Endodermal cell (in vitro differentiated cells): ENCODE measurements around the gene KRTAP5-8. TPM values are rescaled to one million over a fixed set of nuclear protein-coding genes. Genes with fewer than 3 reads are reported as not detected.

Experiments
- DNase-seq: peaks from one replicate; pipeline ENCODE4 v3.0.0-alpha.2; 2017
- H3K27ac ChIP-seq: 2 replicates; pipeline ENCODE4 v1.5.1; 2013; ENCODE audit warnings: mild to moderate bottlenecking, low read depth, low read length, moderate library complexity
- H3K27me3 ChIP-seq: 2 replicates; pipeline ENCODE4 v1.6.1; 2013; ENCODE audit warnings: mild to moderate bottlenecking, low read length, moderate library complexity; ENCODE audit not compliant: insufficient read depth, control insufficient read depth, poor library complexity, severe bottlenecking
- H3K36me3 ChIP-seq: 2 replicates; pipeline ENCODE4 v1.7.0; 2013; ENCODE audit warnings: mild to moderate bottlenecking, low read length, moderate library complexity; ENCODE audit not compliant: control insufficient read depth, insufficient read depth
- H3K4me1 ChIP-seq: one replicate; pipeline ENCODE4 v1.7.0; 2013; ENCODE audit warnings: low read length; ENCODE audit not compliant: control insufficient read depth, insufficient read depth
- H3K4me3 ChIP-seq: 2 replicates; pipeline ENCODE4 v1.5.1; 2013; ENCODE audit warnings: mild to moderate bottlenecking, low read length, moderate library complexity
- H3K9ac ChIP-seq: 2 replicates; pipeline ENCODE4 v1.6.1; 2013; ENCODE audit warnings: mild to moderate bottlenecking, low read length, moderate library complexity; ENCODE audit not compliant: poor library complexity, severe bottlenecking; ENCODE audit errors: extremely low read depth
- H3K9me3 ChIP-seq: 2 replicates; pipeline ENCODE4 v1.6.1; 2013; ENCODE audit warnings: mild to moderate bottlenecking, low read length, moderate library complexity; ENCODE audit not compliant: control insufficient read depth
- H3K27ac Mint-ChIP-seq: 2 replicates; pipeline ENCODE4 v1.8.0; 2020; ENCODE audit warnings: mixed read lengths
- H3K27me3 Mint-ChIP-seq: 2 replicates; pipeline ENCODE4 v1.8.0; 2021; ENCODE audit warnings: mild to moderate bottlenecking, mixed read lengths; ENCODE audit not compliant: insufficient read depth
- H3K36me3 Mint-ChIP-seq: 2 replicates; pipeline ENCODE4 v1.8.0; 2020; ENCODE audit warnings: low read depth, mixed read lengths
- H3K4me1 Mint-ChIP-seq: 2 replicates; pipeline ENCODE4 v1.8.0; 2020; ENCODE audit warnings: mixed read lengths
- H3K4me3 Mint-ChIP-seq: 2 replicates; pipeline ENCODE4 v1.8.0; 2020; ENCODE audit warnings: mild to moderate bottlenecking, moderate library complexity, mixed read lengths
- H3K9me3 Mint-ChIP-seq: 2 replicates; pipeline ENCODE4 v1.8.0; 2020; ENCODE audit warnings: mild to moderate bottlenecking, mixed read lengths
- WGBS, 2 experiments: methylation state at CpG; one replicate each; pipeline versions ENCODE4 v1.1.5 to v1.1.7; 2013; ENCODE audit warnings: missing lambda C conversion rate in 2 of 2, mixed read lengths in 1 of 2; ENCODE audit not compliant: insufficient coverage in 1 of 2, insufficient read length in 1 of 2; 5-methylcytosine and 5-hydroxymethylcytosine counted together
- total RNA-seq, 2 donors: library from RNA; stranded (reverse); fragmentation: NEBNext Ultra II Directional in 1 of 2; extraction: Animal tissue kit (Norgen Biotek cat#: 25700) in 1 of 2; gene quantifications; 2 replicates in 1 of 2; 3 replicates in 1 of 2; pipeline ENCODE4 v1.2.1, GENCODE V29; 2021
- TF ChIP-seq, protein P1 (sequence below): fragments of 200-600 bp; sonication (generic); conservative IDR thresholded peaks from 2 replicates; pipeline ENCODE4 v1.5.0; 2021; ENCODE audit warnings: antibody characterized with exemption, mild to moderate bottlenecking

The KRTAP5-8 gene
- total RNA-seq, 2 donors from 2014 or later: not detected

- H3K36me3 Mint-ChIP-seq: peaks cover 49% of the 10 kb centered on the region
- H3K27me3 Mint-ChIP-seq: peaks cover 3% of the 10 kb centered on the region
- peak; percentile 79 for DNase-seq
- H3K4me3 Mint-ChIP-seq: peak overlapping the region; percentile 31
- peak overlapping the region; percentile 95 for H3K27ac Mint-ChIP-seq
- Histone ChIP-seq H3K27me3 (no peaks in the 10 kb centered on the region), H3K4me3 (peak overlapping the region; percentile 63), H3K4me1 (peaks cover 11% of the 10 kb centered on the region), H3K36me3 (peaks cover 24% of the 10 kb centered on the region), H3K9ac (peak overlapping the region; percentile 25), H3K9me3 (peaks cover 49% of the 10 kb centered on the region), H3K27ac (no peak overlapping the region)
- TF ChIP-seq, protein P1, sequence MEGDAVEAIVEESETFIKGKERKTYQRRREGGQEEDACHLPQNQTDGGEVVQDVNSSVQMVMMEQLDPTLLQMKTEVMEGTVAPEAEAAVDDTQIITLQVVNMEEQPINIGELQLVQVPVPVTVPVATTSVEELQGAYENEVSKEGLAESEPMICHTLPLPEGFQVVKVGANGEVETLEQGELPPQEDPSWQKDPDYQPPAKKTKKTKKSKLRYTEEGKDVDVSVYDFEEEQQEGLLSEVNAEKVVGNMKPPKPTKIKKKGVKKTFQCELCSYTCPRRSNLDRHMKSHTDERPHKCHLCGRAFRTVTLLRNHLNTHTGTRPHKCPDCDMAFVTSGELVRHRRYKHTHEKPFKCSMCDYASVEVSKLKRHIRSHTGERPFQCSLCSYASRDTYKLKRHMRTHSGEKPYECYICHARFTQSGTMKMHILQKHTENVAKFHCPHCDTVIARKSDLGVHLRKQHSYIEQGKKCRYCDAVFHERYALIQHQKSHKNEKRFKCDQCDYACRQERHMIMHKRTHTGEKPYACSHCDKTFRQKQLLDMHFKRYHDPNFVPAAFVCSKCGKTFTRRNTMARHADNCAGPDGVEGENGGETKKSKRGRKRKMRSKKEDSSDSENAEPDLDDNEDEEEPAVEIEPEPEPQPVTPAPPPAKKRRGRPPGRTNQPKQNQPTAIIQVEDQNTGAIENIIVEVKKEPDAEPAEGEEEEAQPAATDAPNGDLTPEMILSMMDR: no peak
- 50% methylated on average over 9 of the region's 9 CpGs; no CpG with 5 or more reads in 1 of the 2 experiments for WGBS, 2 experiments
- H3K9me3 Mint-ChIP-seq: peaks cover 52% of the 10 kb centered on the region
- H3K4me1 Mint-ChIP-seq: peaks cover 26% of the 10 kb centered on the region
Measured at GRCh38 chr11:71505781-71506180, 32.0 kb upstream of the KRTAP5-8 start.

- 91 to 92% methylated on average over 5 of the region's 5 CpGs for WGBS, 2 experiments
- Histone ChIP-seq H3K27ac (no peak overlapping the region), H3K4me1 (peaks cover 11% of the 10 kb centered on the region), H3K4me3 (peak overlapping the region; percentile 63), H3K27me3 (no peaks in the 10 kb centered on the region), H3K9me3 (peaks cover 51% of the 10 kb centered on the region), H3K9ac (no peak overlapping the region), H3K36me3 (peaks cover 24% of the 10 kb centered on the region)
- Mint-ChIP-seq H3K9me3 (peaks cover 65% of the 10 kb centered on the region), H3K4me3 (no peak overlapping the region), H3K27ac (no peak overlapping the region), H3K27me3 (peaks cover 6% of the 10 kb centered on the region), H3K4me1 (peaks cover 26% of the 10 kb centered on the region), H3K36me3 (peaks cover 44% of the 10 kb centered on the region)
- no peak for DNase-seq
- TF ChIP-seq, protein P1: no peak
Measured at GRCh38 chr11:71507102-71507501, 30.7 kb upstream of the KRTAP5-8 start.

DNA sequence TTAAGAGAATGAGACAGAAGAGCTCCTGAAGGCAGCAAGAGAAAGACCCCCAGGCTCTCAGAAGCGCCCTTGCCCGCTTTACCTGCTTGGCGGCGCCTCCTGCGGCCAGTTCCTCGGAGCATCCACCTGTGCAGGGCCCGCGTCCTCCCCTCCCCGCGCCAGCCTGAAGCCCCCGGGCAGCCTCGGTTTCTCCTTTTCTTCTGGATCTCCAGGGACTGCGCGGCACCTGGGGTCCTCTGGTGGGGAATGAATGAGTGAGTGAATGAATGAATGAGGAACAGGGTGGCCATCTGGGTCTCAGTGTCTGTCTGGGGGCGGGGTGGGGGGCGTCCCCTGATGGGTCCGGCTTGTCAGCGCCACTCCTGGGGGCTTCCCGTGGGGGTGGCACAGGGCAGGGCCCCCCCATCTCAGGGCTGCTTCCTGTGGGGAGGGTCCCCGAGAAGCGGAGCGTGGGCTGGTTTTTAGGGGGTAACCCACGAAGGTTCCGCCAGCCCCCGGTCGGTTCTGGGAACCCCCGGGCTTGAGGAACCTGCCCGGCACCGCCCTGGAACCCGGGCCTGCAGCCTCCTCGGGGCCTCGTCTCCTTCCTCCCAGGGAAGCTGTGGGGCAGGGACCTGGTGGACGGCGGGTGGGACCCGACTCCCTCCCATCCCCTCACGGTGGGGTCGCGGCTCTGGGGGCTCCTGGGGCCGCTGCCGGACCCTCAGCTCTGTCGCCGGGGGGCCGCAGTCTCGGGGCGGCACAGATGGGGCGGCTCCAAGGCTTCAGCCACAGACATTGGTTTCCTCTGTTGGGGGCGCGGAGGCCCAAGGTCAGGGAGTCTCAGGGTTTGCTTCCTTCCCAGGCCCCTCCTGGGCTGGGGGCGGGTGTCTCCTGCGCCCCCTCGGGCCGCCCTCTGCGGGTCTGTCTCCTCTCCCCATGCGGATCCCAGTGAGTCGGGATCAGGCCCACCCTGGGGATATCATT lies 19.0 kb upstream of the KRTAP5-8 start:
- DNase-seq: no peak
- peaks cover 7% of the 10 kb centered on the region for H3K9me3 Mint-ChIP-seq
- H3K36me3 Mint-ChIP-seq: no peaks in the 10 kb centered on the region
- H3K27me3 ChIP-seq: no peaks in the 10 kb centered on the region
- H3K4me3 Mint-ChIP-seq: no peak overlapping the region
- TF ChIP-seq, protein P1: no peak
- no peaks in the 10 kb centered on the region for H3K36me3 ChIP-seq
- H3K4me3 ChIP-seq: no peak overlapping the region
- H3K4me1 Mint-ChIP-seq: no peaks in the 10 kb centered on the region
- H3K27me3 Mint-ChIP-seq: no peaks in the 10 kb centered on the region
- no peak overlapping the region for H3K9ac ChIP-seq
- H3K9me3 ChIP-seq: no peaks in the 10 kb centered on the region
- H3K27ac Mint-ChIP-seq: no peak overlapping the region
- H3K4me1 ChIP-seq: no peaks in the 10 kb centered on the region
- no peak overlapping the region for H3K27ac ChIP-seq
- 96 to 98% methylated on average over 24 to 53 of the region's 55 CpGs for WGBS, 2 experiments
